K562 (cell line): ENCODE data around the gene GIPC3. TPM values are rescaled to one million over a fixed set of nuclear protein-coding genes. Genes with fewer than 3 reads are reported as not detected.

Source experiments
- ATAC-seq: fragments of 200-7000 bp; cut with Tn5 transposase; 3 replicates; pipeline ENCODE4 v1.9.1; 2020; ENCODE audit warnings: moderate library complexity
- BruUV-seq: library from RNA; stranded (reverse); fragments of 400-500 nt; replicated peaks from 2 replicates; lab custom pipeline; 2021; lab: Mats Ljungman, UMichigan
- CTCF ChIA-PET: fragments of 300-600 bp; formaldehyde crosslinking; extraction: SDS; loops from one replicate; lab custom pipeline; 2021; ENCODE audit warnings: low intra/inter-chr PET ratio; lab: Yijun Ruan, JAX
- POLR2A ChIA-PET: fragments of 300-600, 350-650 bp; sonication (Branson Sonifier 250); formaldehyde crosslinking; extraction: SDS; loops from one replicate; lab custom pipeline; 2021; ENCODE audit warnings: antibody characterized with exemption, inconsistent platforms; lab: Yijun Ruan, JAX
- DNase-seq, 4 experiments: peaks; one replicate each; pipeline versions ENCODE4 v3.0.0 to v3.0.0-alpha.2; 2011 to 2018; ENCODE audit warnings: low spot score in 3 of 4, mixed read lengths in 3 of 4; ENCODE audit errors: extremely low read depth in 1 of 4
- FAIRE-seq: peaks from 2 replicates; lab custom pipeline; 2011; peaks lifted over from hg19 to GRCh38; lab: Jason Lieb, UNC
- H2AFZ ChIP-seq: 2 replicates; pipeline ENCODE4 v1.6.0; 2011; ENCODE audit warnings: low read depth, low read length, control low read depth, inconsistent platforms
- H3K27ac ChIP-seq: fragments of 200-600 bp; 3 replicates; pipeline ENCODE4 v1.8.0; 2011; ENCODE audit warnings: low read depth, mild to moderate bottlenecking, control low read depth, inconsistent platforms, low read length, moderate library complexity, mixed read lengths; ENCODE audit errors: extremely low read depth
- H3K27me3 ChIP-seq, 2 experiments: fragments of 300-600 bp in 1 of 2; 2 replicates in 1 of 2; 3 replicates in 1 of 2; pipeline versions ENCODE4 v1.6.0 to v1.8.0; 2011; ENCODE audit warnings: inconsistent platforms in 2 of 2, low read length in 2 of 2, mild to moderate bottlenecking in 1 of 2, mixed read lengths in 1 of 2, moderate library complexity in 1 of 2; ENCODE audit not compliant: control insufficient read depth in 2 of 2, insufficient read depth in 2 of 2
- H3K36me3 ChIP-seq: fragments of 300-600 bp; 3 replicates; pipeline ENCODE4 v1.8.0; 2011; ENCODE audit warnings: mild to moderate bottlenecking, low read length, inconsistent platforms; ENCODE audit not compliant: control insufficient read depth, insufficient read depth
- H3K4me1 ChIP-seq, 2 experiments: fragments of 200-600 bp in 1 of 2; replicated peaks in 1 of 2; 2 replicates in 1 of 2; 3 replicates in 1 of 2; pipeline versions ENCODE4 v1.5.1 to v1.8.0; 2011; ENCODE audit warnings: inconsistent platforms in 2 of 2, low read length in 2 of 2, mild to moderate bottlenecking in 1 of 2, mixed read lengths in 1 of 2, moderate library complexity in 1 of 2; ENCODE audit not compliant: control insufficient read depth in 2 of 2, insufficient read depth in 2 of 2
- H3K4me2 ChIP-seq: 2 replicates; pipeline ENCODE4 v1.6.1; 2011; ENCODE audit warnings: low read length, control low read depth, inconsistent platforms, mixed read lengths; ENCODE audit not compliant: insufficient read depth
- H3K4me3 ChIP-seq: fragments of 200-600 bp; sonication (generic), shearing (Covaris generic); 2 replicates; pipeline ENCODE4 v1.5.1; 2016; ENCODE audit warnings: control low read depth, inconsistent platforms
- H3K79me2 ChIP-seq: fragments of 200-600 bp; 3 replicates; pipeline ENCODE4 v1.8.0; 2011; ENCODE audit warnings: low read length, inconsistent platforms; ENCODE audit not compliant: control insufficient read depth, insufficient read depth
- H3K9ac ChIP-seq, 2 experiments: 2 replicates each; pipeline versions ENCODE4 v1.6.0 to v1.6.1; 2011; ENCODE audit warnings: low read depth in 2 of 2, low read length in 2 of 2, control low read depth in 1 of 2, inconsistent platforms in 1 of 2, mild to moderate bottlenecking in 1 of 2, mixed read lengths in 1 of 2; ENCODE audit not compliant: insufficient read depth in 1 of 2
- H3K9me1 ChIP-seq: one replicate; pipeline ENCODE4 v1.6.0; 2011; ENCODE audit warnings: inconsistent platforms, mild to moderate bottlenecking, low read length, moderate library complexity; ENCODE audit not compliant: control insufficient read depth, insufficient read depth
- H3K9me3 ChIP-seq: replicated peaks from 2 replicates; pipeline ENCODE4 v1.5.1; 2011; ENCODE audit warnings: low read depth, low read length, inconsistent platforms; ENCODE audit not compliant: control insufficient read depth, insufficient read depth
- H4K20me1 ChIP-seq: replicated peaks from 2 replicates; pipeline ENCODE4 v1.6.1; 2011; ENCODE audit warnings: low read length, inconsistent platforms, mixed read lengths; ENCODE audit not compliant: control insufficient read depth, insufficient read depth
- ARHGAP35 ChIP-seq: fragments of 450-650 bp; IDR thresholded peaks from 2 replicates; pipeline ENCODE4 v1.6.1; 2018; ENCODE audit not compliant: partially characterized antibody
- BMI1 ChIP-seq: fragments of 150-350 bp; IDR thresholded peaks from 2 replicates; pipeline ENCODE4 v1.6.1; 2014; ENCODE audit warnings: low read length
- KAT7 ChIP-seq: sonication (generic); formaldehyde crosslinking; IDR thresholded peaks from 2 replicates; pipeline ENCODE4 v1.8.0; 2022; ENCODE audit warnings: missing genetic modification reagents, mild to moderate bottlenecking, borderline replicate concordance
- MEF2A ChIP-seq: IDR thresholded peaks from 2 replicates; pipeline ENCODE4 v1.6.1; 2011; ENCODE audit warnings: low read depth, mild to moderate bottlenecking, low read length, moderate library complexity; ENCODE audit not compliant: control insufficient read depth
- NELFE ChIP-seq: IDR thresholded peaks from 2 replicates; pipeline ENCODE4 v1.6.1; 2011; ENCODE audit warnings: mild to moderate bottlenecking; ENCODE audit not compliant: insufficient read depth, insufficient read length
- WGBS: fragments of 100-300 bp; shearing (Covaris generic); methylation state at CpG from one replicate; pipeline ENCODE4 v1.1.6; 2016; ENCODE audit warnings: low coverage, mixed read lengths; ENCODE audit not compliant: insufficient coverage; ENCODE audit errors: missing lambda C conversion rate; 5-methylcytosine and 5-hydroxymethylcytosine counted together
- in situ Hi-C: fragments of 300-500 bp; cut with MboI; formaldehyde crosslinking; loops from 4 replicates; pipeline ENCODE4 v1.15.0; 2018; ENCODE audit warnings: inconsistent platforms, mixed read lengths
- intact Hi-C: fragments of 100-400 bp; cut with micrococcal nuclease; formaldehyde crosslinking; loops from 2 replicates; pipeline ENCODE4 v1.14.2; 2022
- polyA plus RNA-seq, 8 experiments: library from polyadenylated mRNA; depleted of rRNA in 4 of 8; stranded (reverse) in 5 of 8; unstranded in 3 of 8; fragments of >200 nt; fragmentation: Nextera tagmentation in 2 of 8; fragmentation: Illumina TruSeq in 1 of 8; extraction: Ambion mirVana in 2 of 8; extraction: Trizol in 1 of 8; gene quantifications; 2 replicates each; pipeline versions ENCODE4 v1.2.1 to v1.2.3, GENCODE V29; 2011 to 2014; ENCODE audit warnings: inconsistent platforms in 1 of 8, missing spikeins in 1 of 8
- total RNA-seq, 7 experiments: library from RNA; depleted of rRNA in 6 of 7; stranded (reverse); fragments of >200 nt in 6 of 7; fragmentation: Illumina TruSeq in 2 of 7; extraction: Trizol in 2 of 7; gene quantifications; 2 replicates each; pipeline versions ENCODE4 v1.2.1 to v1.2.3, GENCODE V29; 2011 to 2021; ENCODE audit warnings: low replicate concordance in 1 of 7
- TF ChIP-seq, protein P1 (sequence below), 2 experiments: fragments of 200-800 bp in 1 of 2; sonication (Bioruptor generic) in 1 of 2; sonication (generic) in 1 of 2; formaldehyde crosslinking in 1 of 2; IDR thresholded peaks in 1 of 2; conservative IDR thresholded peaks in 1 of 2; 2 replicates each; pipeline versions ENCODE4 v1.5.0 to v1.6.1; 2016 to 2020; ENCODE audit warnings: missing compliant biosample characterization in 1 of 2, missing genetic modification characterization in 1 of 2, missing genetic modification reagents in 1 of 2
- TF ChIP-seq, protein P2 (sequence below): sonication (generic); formaldehyde crosslinking; IDR thresholded peaks from 2 replicates; pipeline ENCODE4 v1.8.0; 2022; ENCODE audit warnings: mild to moderate bottlenecking, missing genetic modification reagents
- TF ChIP-seq, protein P3 (sequence below): sonication (generic); formaldehyde crosslinking; IDR thresholded peaks from 2 replicates; pipeline ENCODE4 v1.8.1; 2023; ENCODE audit warnings: mild to moderate bottlenecking, missing genetic modification reagents
- TF ChIP-seq, protein P4 (sequence below): fragments of 450-650 bp; IDR thresholded peaks from 2 replicates; pipeline ENCODE4 v1.6.1; 2017; ENCODE audit warnings: mild to moderate bottlenecking, moderate library complexity

GIPC3 gene
- total and polyA plus RNA-seq, 9 of the 15 experiments (the other 6 are each of a cell fraction or from before 2014, with no cell fraction given), result 0.03 to 3.6 (median 1.5) TPM; not detected in 1

DNA sequence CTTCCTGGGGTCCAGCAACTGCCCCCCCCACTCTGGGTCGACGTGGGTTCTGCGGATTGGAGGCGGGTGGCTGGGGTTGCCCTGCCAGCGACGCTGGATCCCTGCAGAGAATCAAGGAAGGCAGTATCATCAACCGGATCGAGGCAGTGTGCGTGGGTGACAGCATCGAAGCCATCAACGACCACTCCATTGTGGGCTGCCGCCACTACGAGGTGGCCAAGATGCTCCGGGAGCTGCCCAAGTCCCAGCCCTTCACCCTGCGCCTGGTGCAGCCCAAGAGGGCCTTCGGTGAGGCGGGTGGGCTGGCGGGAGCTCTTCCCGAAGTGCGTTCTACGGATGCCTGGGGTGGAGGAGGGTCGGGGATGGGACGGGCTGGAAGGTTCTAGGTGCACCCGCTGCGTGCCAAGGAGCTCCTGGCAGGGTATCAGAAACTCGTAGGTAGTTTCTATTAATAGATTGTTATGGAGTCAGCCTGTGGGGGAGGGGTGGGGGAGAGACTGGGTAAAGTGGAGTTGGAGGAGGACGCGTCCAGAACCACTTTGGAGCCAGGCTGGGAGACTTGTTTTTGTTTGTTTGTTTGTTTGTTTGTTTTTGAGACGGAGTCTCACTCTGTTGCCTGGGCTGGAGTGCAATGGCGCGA lies 1.5 kb downstream of the GIPC3 start:
- no peak for ATAC-seq
- ChIA-PET CTCF (interaction anchor here (0.6 kb wide), 2 partner anchors 46 to 119 kb away, joined by 3 read pairs; no protein-coding TSS in a partner anchor), POLR2A (interaction anchor here (0.7 to 1.3 kb wide), 2 partner anchors 10 to 1740 kb away, joined by 3 read pairs; no protein-coding TSS in a partner anchor)
- Histone ChIP-seq H3K4me2 (no peak overlapping the region), H3K4me1 (peaks cover 0 to 26% of the 10 kb centered on the region in 2 experiments; a peak in 2 of 5 replicates), H3K27ac (no peak overlapping the region), H3K9me3 (peaks cover 10% of the 10 kb centered on the region; the same call in 1 of the 2 replicates), H3K36me3 (no peaks in the 10 kb centered on the region), H2AFZ (no peak overlapping the region), H3K79me2 (no peaks in the 10 kb centered on the region), H3K27me3 (no peaks in the 10 kb centered on the region), H3K4me3 (no peak overlapping the region), H4K20me1 (no peaks in the 10 kb centered on the region), H3K9me1 (no peaks in the 10 kb centered on the region), H3K9ac (0 out of 4 replicates have a peak overlapping the region, but pooled peaks of 1 of the 2 experiments have one; percentile 20)
- DNase-seq, result no peak
- TF ChIP-seq BMI1 (no peak), ARHGAP35 (no peak), MEF2A (peak; percentile 34; the same call in 1 of the 2 replicates), KAT7 (CRISPR knock-in tag) (no peak), NELFE (no peak)
- TF ChIP-seq, protein P1, sequence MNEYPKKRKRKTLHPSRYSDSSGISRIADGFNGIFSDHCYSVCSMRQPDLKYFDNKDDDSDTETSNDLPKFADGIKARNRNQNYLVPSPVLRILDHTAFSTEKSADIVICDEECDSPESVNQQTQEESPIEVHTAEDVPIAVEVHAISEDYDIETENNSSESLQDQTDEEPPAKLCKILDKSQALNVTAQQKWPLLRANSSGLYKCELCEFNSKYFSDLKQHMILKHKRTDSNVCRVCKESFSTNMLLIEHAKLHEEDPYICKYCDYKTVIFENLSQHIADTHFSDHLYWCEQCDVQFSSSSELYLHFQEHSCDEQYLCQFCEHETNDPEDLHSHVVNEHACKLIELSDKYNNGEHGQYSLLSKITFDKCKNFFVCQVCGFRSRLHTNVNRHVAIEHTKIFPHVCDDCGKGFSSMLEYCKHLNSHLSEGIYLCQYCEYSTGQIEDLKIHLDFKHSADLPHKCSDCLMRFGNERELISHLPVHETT (CRISPR knock-in tag; conservative IDR thresholded peaks at IDR 0.05 in 1 of 2, IDR thresholded peaks at IDR 0.05 in 1 of 2), result 0 out of 4 replicates have a peak, but pooled peaks of 1 of the 2 experiments have one; percentile 6
- TF ChIP-seq, protein P2, sequence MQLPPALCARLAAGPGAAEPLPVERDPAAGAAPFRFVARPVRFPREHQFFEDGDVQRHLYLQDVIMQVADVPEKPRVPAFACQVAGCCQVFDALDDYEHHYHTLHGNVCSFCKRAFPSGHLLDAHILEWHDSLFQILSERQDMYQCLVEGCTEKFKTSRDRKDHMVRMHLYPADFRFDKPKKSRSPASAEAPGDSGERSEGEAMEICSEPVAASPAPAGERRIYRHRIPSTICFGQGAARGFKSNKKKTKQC (CRISPR knock-in tag), result no peak
- TF ChIP-seq, protein P3, sequence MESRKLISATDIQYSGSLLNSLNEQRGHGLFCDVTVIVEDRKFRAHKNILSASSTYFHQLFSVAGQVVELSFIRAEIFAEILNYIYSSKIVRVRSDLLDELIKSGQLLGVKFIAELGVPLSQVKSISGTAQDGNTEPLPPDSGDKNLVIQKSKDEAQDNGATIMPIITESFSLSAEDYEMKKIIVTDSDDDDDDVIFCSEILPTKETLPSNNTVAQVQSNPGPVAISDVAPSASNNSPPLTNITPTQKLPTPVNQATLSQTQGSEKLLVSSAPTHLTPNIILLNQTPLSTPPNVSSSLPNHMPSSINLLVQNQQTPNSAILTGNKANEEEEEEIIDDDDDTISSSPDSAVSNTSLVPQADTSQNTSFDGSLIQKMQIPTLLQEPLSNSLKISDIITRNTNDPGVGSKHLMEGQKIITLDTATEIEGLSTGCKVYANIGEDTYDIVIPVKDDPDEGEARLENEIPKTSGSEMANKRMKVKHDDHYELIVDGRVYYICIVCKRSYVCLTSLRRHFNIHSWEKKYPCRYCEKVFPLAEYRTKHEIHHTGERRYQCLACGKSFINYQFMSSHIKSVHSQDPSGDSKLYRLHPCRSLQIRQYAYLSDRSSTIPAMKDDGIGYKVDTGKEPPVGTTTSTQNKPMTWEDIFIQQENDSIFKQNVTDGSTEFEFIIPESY (CRISPR knock-in tag), result peak; percentile 67
- TF ChIP-seq, protein P4, sequence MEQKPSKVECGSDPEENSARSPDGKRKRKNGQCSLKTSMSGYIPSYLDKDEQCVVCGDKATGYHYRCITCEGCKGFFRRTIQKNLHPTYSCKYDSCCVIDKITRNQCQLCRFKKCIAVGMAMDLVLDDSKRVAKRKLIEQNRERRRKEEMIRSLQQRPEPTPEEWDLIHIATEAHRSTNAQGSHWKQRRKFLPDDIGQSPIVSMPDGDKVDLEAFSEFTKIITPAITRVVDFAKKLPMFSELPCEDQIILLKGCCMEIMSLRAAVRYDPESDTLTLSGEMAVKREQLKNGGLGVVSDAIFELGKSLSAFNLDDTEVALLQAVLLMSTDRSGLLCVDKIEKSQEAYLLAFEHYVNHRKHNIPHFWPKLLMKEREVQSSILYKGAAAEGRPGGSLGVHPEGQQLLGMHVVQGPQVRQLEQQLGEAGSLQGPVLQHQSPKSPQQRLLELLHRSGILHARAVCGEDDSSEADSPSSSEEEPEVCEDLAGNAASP, result no peak
- WGBS, result 81% methylated on average over 14 of the region's 31 CpGs
- BruUV-seq, result no TSS peak
- in situ Hi-C loops (no loop called here), intact Hi-C loops (loop anchor here (1.0 kb wide), 1 partner anchor 31 kb away; no protein-coding TSS in a partner anchor)
- no peak for FAIRE-seq
